Measurements from ENCODE around the gene WNT11.

WNT11 gene

GRCh38 chr11:76174330-76174729 is 32.0 kb downstream of the WNT11 start:
- DNase-seq (ENCODE audit: low read depth in 2 of 2), result no peak

- DNase-seq (ENCODE audit: low read depth in 2 of 2), result no peak
Measured at GRCh38 chr11:76173663-76174062, 32.6 kb downstream of the WNT11 start.

- DNase-seq (ENCODE audit: low read depth in 2 of 2), result no peak
Measured at GRCh38 chr11:76172583-76172982, 33.7 kb downstream of the WNT11 start.

- DNase-seq (ENCODE audit: low read depth in 2 of 2), result no peak
Measured at GRCh38 chr11:76170468-76170867, 35.8 kb downstream of the WNT11 start.

GRCh38 chr11:76169473-76169896 is 36.8 kb downstream of the WNT11 start:
- no peak for DNase-seq (ENCODE audit: low read depth in 2 of 2)

- DNase-seq (ENCODE audit: low read depth in 2 of 2), result no peak
Measured at GRCh38 chr11:76167590-76167989, 38.7 kb downstream of the WNT11 start.

- DNase-seq (ENCODE audit: low read depth in 2 of 2), result no peak
Measured at GRCh38 chr11:76166314-76166713, 40.0 kb downstream of the WNT11 start.

- no peak for DNase-seq (ENCODE audit: low read depth in 2 of 2)
Measured at GRCh38 chr11:76164861-76165751, 41.2 kb downstream of the WNT11 start.

GRCh38 chr11:76164081-76164480 is 42.2 kb downstream of the WNT11 start:
- DNase-seq (ENCODE audit: low read depth in 2 of 2), result no peak

GRCh38 chr11:76163289-76163880 is 42.9 kb downstream of the WNT11 start:
- DNase-seq (ENCODE audit: low read depth in 2 of 2), result no peak

- no peak for DNase-seq (ENCODE audit: low read depth in 2 of 2)
Measured at GRCh38 chr11:76162336-76163288, 43.7 kb downstream of the WNT11 start.

GRCh38 chr11:76161261-76161961 is 44.9 kb downstream of the WNT11 start:
- DNase-seq (ENCODE audit: low read depth in 2 of 2), result no peak

GRCh38 chr11:76160856-76161255 is 45.4 kb downstream of the WNT11 start:
- no peak for DNase-seq (ENCODE audit: low read depth in 2 of 2)

GRCh38 chr11:76159983-76160661 is 46.2 kb downstream of the WNT11 start:
- no peak for DNase-seq (ENCODE audit: low read depth in 2 of 2)

GRCh38 chr11:76159303-76159937 is 46.9 kb downstream of the WNT11 start:
- no peak for DNase-seq (ENCODE audit: low read depth in 2 of 2)

- no peak for DNase-seq (ENCODE audit: low read depth in 2 of 2)
Measured at GRCh38 chr11:76158394-76159302, 47.7 kb downstream of the WNT11 start.

GRCh38 chr11:76157891-76158290 is 48.4 kb downstream of the WNT11 start:
- DNase-seq (ENCODE audit: low read depth in 2 of 2), result no peak

- DNase-seq (ENCODE audit: low read depth in 2 of 2), result no peak
Measured at GRCh38 chr11:76156971-76157427, 49.3 kb downstream of the WNT11 start.

Data from stimulated activated CD8-positive, alpha-beta memory T cell treated with anti-CD3 and anti-CD28 coated beads, Interleukin-15, amount 100 ng/mL, for 4 hours (primary cell).